Right atrium auricular region (tissue), 2 donors: Measurements from ENCODE around the gene HEATR1. TPM values are rescaled to one million over a fixed set of nuclear protein-coding genes. Genes with fewer than 3 reads are reported as not detected.

Source experiments
- DNase-seq: peaks from one replicate; pipeline ENCODE4 v3.0.0-alpha.2; 2019; ENCODE audit warnings: low spot score
- H3K27ac ChIP-seq, 2 donors: fragments of 200-600 bp; sonication (generic); 1 replicate in 1 of 2; 2 replicates in 1 of 2; pipeline ENCODE4 v1.5.1; 2016 to 2019
- H3K27me3 ChIP-seq, 2 donors: fragments of 200-600 bp; sonication (generic); one replicate each; pipeline versions ENCODE4 v1.5.1 to v1.6.0; 2017 to 2019
- H3K36me3 ChIP-seq: fragments of 200-600 bp; sonication (generic); one replicate; pipeline ENCODE4 v1.5.1; 2016
- H3K4me1 ChIP-seq, 2 donors: fragments of 200-600 bp; sonication (generic); one replicate each; pipeline versions ENCODE4 v1.5.1 to v1.6.0; 2017 to 2019
- H3K4me3 ChIP-seq, 2 donors: fragments of 200-600 bp; sonication (generic); 1 replicate in 1 of 2; 2 replicates in 1 of 2; pipeline ENCODE4 v1.5.1; 2017 to 2019; ENCODE audit warnings: mild to moderate bottlenecking in 1 of 2, moderate library complexity in 1 of 2
- H3K9me3 ChIP-seq, 2 donors: fragments of 200-600 bp; sonication (generic); one replicate each; pipeline ENCODE4 v1.5.1; 2019
- CTCF ChIP-seq, 2 donors: fragments of 200-600 bp; sonication (generic); IDR thresholded peaks; one replicate each; pipeline ENCODE4 v1.5.1; 2019; ENCODE audit warnings: antibody characterized with exemption in 2 of 2
- total RNA-seq, 2 donors: library from RNA; depleted of rRNA; stranded (reverse); fragments of >200 nt; gene quantifications; one replicate each; pipeline ENCODE4 v1.1.0, GENCODE V29; 2016

HEATR1 gene
- total RNA-seq, 2 donors from 2014 or later: 7.1 to 8.6 TPM

GRCh38 chr1:236543065-236543669 lies 61.1 kb downstream of the HEATR1 start:
- H3K27ac ChIP-seq: no peak overlapping the region
- H3K36me3 ChIP-seq: peaks cover 100% of the 10 kb centered on the region
- no peak overlapping the region for H3K4me3 ChIP-seq
- no peaks in the 10 kb centered on the region for H3K27me3 ChIP-seq
- DNase-seq: no peak
- H3K4me1 ChIP-seq: no peaks in the 10 kb centered on the region
- no peak for TF ChIP-seq CTCF (IDR thresholded peaks at IDR 0.05)
- H3K9me3 ChIP-seq: no peaks in the 10 kb centered on the region

- Histone ChIP-seq H3K36me3 (peaks cover 95% of the 10 kb centered on the region), H3K9me3 (no peaks in the 10 kb centered on the region), H3K4me1 (no peaks in the 10 kb centered on the region), H3K27ac (no peak overlapping the region), H3K27me3 (no peaks in the 10 kb centered on the region), H3K4me3 (no peak overlapping the region)
- no peak for DNase-seq
- TF ChIP-seq CTCF (IDR thresholded peaks at IDR 0.05): no peak
These were observed 62.6 kb downstream of the HEATR1 start for GRCh38 chr1:236541710-236542109.

GRCh38 chr1:236540813-236541465 lies 63.4 kb downstream of the HEATR1 start:
- Histone ChIP-seq H3K27ac (no peak overlapping the region), H3K27me3 (no peaks in the 10 kb centered on the region), H3K36me3 (peaks cover 88% of the 10 kb centered on the region), H3K9me3 (no peaks in the 10 kb centered on the region), H3K4me3 (no peak overlapping the region), H3K4me1 (no peaks in the 10 kb centered on the region)
- no peak for DNase-seq
- no peak for TF ChIP-seq CTCF (IDR thresholded peaks at IDR 0.05)

- peaks cover 0 to 18% of the 10 kb centered on the region in 2 donors for H3K4me1 ChIP-seq
- H3K36me3 ChIP-seq: peaks cover 52% of the 10 kb centered on the region
- no peak overlapping the region for H3K4me3 ChIP-seq
- H3K27ac ChIP-seq: no peak overlapping the region
- no peak for DNase-seq
- no peak for TF ChIP-seq CTCF (IDR thresholded peaks at IDR 0.05)
- H3K27me3 ChIP-seq: no peaks in the 10 kb centered on the region
- no peaks in the 10 kb centered on the region for H3K9me3 ChIP-seq
These were observed 67.8 kb downstream of the HEATR1 start for GRCh38 chr1:236536540-236536939.

GRCh38 chr1:236535662-236536161 lies 68.6 kb downstream of the HEATR1 start:
- Histone ChIP-seq H3K4me3 (no peak overlapping the region), H3K36me3 (peaks cover 47% of the 10 kb centered on the region), H3K4me1 (peaks cover 0 to 18% of the 10 kb centered on the region in 2 donors), H3K27ac (no peak overlapping the region), H3K27me3 (no peaks in the 10 kb centered on the region), H3K9me3 (no peaks in the 10 kb centered on the region)
- no peak for TF ChIP-seq CTCF (IDR thresholded peaks at IDR 0.05)
- no peak for DNase-seq
